SK-N-MC (cell line): ENCODE measurements around the gene ANO10.
"Not testable (repeated sequence)": the region's sequence is repeated elsewhere in the genome, so short reads cannot be mapped to it uniquely, and the experiment has no call there.

ENCODE experiments used
- DNase-seq: peaks from one replicate; pipeline ENCODE4 v3.0.0-alpha.2; 2011; ENCODE audit warnings: low read depth, low spot score
- H3K27ac ChIP-seq: fragments of 200-600 bp; sonication (generic); 2 replicates; pipeline ENCODE4 v1.5.1; 2016; ENCODE audit warnings: mixed run types
- H3K36me3 ChIP-seq: fragments of 200-600 bp; sonication (generic); 2 replicates; pipeline ENCODE4 v1.6.1; 2017; ENCODE audit warnings: antibody characterized with exemption, low read length, mixed read lengths; ENCODE audit not compliant: insufficient read depth
- H3K4me3 ChIP-seq: fragments of 200-600 bp; sonication (generic); 2 replicates; pipeline ENCODE4 v1.5.1; 2016
- H3K9ac ChIP-seq: fragments of 200-600 bp; sonication (generic); 2 replicates; pipeline ENCODE4 v1.8.0; 2017; ENCODE audit warnings: mixed run types, mixed read lengths; ENCODE audit not compliant: insufficient read length
- H3K9me3 ChIP-seq: fragments of 200-600 bp; sonication (generic); 2 replicates; pipeline ENCODE4 v1.6.1; 2017; ENCODE audit warnings: low read depth, mild to moderate bottlenecking, antibody characterized with exemption, low read length, moderate library complexity, mixed read lengths
- EZH2 ChIP-seq: fragments of 200-600 bp; sonication (generic); IDR thresholded peaks from one replicate; pipeline ENCODE4 v1.6.1; 2017; ENCODE audit warnings: antibody characterized with exemption
- FOXP2 ChIP-seq: optimal IDR thresholded peaks from 2 replicates; pipeline ENCODE3; 2011; ENCODE audit warnings: mild to moderate bottlenecking, moderate library complexity; ENCODE audit not compliant: insufficient read depth; ENCODE audit errors: extremely low read length, control extremely low read depth
- POLR2AphosphoS5 ChIP-seq: IDR thresholded peaks from 2 replicates; pipeline ENCODE4 v1.6.1; 2012; ENCODE audit warnings: mild to moderate bottlenecking, low read depth, low read length, borderline replicate concordance

ANO10 gene

DNA sequence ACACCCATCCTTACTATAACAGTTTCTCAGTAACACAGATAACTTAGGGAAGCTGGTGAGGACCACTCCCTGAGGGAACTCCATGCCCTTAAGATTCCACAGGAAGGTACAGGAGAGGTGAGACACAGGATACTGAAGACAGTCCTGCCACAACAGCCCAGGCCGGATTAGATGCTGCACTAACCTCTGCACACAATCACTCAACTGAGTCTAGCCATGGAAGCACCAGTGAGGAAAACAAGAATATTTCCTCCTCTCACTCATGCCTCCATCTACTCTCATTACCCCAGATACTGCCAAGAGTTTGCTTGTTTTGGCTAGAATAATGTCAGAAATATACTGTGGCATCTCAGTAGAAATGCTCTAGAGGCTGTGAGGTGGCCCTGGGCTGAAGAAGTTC is 3.7 kb downstream of the ANO10 start:
- Histone ChIP-seq H3K36me3 (no peaks in the 10 kb centered on the region), H3K27ac (no peak overlapping the region), H3K4me3 (no peak overlapping the region), H3K9ac (no peak overlapping the region), H3K9me3 (no peaks in the 10 kb centered on the region)
- DNase-seq: no peak
- TF ChIP-seq POLR2AphosphoS5: no peak
- TF ChIP-seq FOXP2: no peak
- TF ChIP-seq EZH2: no peak

DNA sequence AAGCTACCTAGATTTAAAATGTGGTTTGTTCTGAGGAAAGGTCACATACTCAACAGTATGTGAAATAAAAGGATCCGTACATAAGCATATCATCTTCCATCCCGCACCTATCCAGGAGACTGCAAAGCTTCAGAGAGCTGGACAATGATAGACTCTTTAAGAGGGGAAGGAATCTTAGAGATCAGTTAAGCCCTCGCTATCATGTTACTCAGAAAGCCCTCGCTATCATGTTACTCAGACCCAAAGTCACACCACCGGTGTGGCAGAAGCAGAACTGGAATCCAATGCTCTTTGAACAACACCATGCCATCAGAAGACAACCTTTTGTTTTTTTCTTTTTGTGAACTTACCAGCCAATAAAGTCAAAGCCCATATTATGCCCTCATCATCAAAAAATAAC is 5.8 kb downstream of the ANO10 start:
- no peaks in the 10 kb centered on the region for H3K9me3 ChIP-seq
- DNase-seq: no peak
- no peaks in the 10 kb centered on the region for H3K36me3 ChIP-seq
- no peak overlapping the region for H3K27ac ChIP-seq
- TF ChIP-seq POLR2AphosphoS5 (no peak), FOXP2 (no peak), EZH2 (no peak)
- no peak overlapping the region for H3K4me3 ChIP-seq
- no peak overlapping the region for H3K9ac ChIP-seq

DNA sequence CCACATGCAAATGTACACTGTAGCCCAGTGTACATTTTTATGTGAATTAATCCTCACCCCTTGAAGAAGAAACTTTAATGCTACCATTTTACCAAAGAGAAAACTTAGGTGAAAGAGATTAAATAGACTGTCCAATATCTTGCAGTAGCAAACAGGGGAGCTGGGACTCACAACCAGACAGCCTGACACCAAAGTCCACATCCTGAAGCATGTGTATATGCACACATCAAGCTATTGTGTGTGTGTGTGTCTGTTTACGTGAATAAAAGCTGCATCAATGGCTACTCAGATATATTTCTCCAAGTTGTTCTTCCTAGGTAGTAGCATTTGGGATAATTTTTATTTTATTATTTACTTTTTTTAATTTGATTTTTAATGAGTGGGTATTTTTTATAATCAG is 6.7 kb downstream of the ANO10 start:
- H3K9ac ChIP-seq: no peak overlapping the region
- DNase-seq: no peak
- no peaks in the 10 kb centered on the region for H3K9me3 ChIP-seq
- no peak for TF ChIP-seq POLR2AphosphoS5
- no peak overlapping the region for H3K4me3 ChIP-seq
- no peaks in the 10 kb centered on the region for H3K36me3 ChIP-seq
- no peak overlapping the region for H3K27ac ChIP-seq

DNA sequence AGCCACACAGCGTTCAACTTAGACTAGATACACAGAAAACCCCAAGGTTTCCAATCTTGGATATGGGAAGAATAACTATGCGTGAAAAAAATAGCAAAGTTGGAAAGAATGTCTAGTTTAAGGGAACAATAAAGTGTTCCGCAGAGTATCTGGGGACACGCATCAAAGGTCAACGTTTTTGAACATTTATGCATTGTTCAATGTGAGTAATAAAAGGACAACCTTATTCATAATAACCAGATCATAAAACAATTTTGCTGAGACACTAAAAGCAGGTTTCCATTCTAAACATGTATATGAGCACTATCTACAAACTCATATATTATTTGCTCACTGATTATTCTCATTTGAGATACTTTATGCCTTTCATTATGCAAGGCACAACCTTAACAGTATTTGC is 7.8 kb downstream of the ANO10 start:
- TF ChIP-seq POLR2AphosphoS5 (no peak), EZH2 (no peak), FOXP2 (no peak)
- H3K27ac ChIP-seq: no peak overlapping the region
- no peak for DNase-seq

DNA sequence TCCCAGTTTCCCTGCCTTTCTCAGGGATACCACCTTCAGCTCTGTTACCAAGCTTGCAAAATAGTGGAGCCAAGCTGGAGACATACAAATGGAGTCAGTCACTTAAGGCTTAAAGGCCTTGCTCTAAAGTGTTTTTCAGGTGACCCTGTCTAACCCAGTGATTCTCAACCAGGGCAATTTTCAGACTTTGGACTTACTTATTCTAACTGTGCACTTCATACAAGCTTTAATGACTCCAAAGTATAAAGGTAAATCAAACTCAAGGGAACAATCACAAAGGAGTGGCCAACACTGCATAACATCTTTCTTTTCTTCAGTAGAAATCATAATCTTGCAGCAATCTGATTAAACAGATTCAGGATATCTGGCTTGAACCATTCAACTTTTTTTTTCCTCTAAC is 9.4 kb downstream of the ANO10 start:
- H3K27ac ChIP-seq: no peak overlapping the region
- no peak for DNase-seq
- no peaks in the 10 kb centered on the region for H3K36me3 ChIP-seq
- no peak overlapping the region for H3K4me3 ChIP-seq
- no peaks in the 10 kb centered on the region for H3K9me3 ChIP-seq
- TF ChIP-seq POLR2AphosphoS5 (no peak), FOXP2 (no peak), EZH2 (no peak)
- H3K9ac ChIP-seq: no peak overlapping the region

More for the DNA sequence above, 7.8 kb downstream of the ANO10 start:
- Histone ChIP-seq H3K9ac (no peak overlapping the region), H3K4me3 (no peak overlapping the region), H3K9me3 (no peaks in the 10 kb centered on the region), H3K36me3 (no peaks in the 10 kb centered on the region)

DNA sequence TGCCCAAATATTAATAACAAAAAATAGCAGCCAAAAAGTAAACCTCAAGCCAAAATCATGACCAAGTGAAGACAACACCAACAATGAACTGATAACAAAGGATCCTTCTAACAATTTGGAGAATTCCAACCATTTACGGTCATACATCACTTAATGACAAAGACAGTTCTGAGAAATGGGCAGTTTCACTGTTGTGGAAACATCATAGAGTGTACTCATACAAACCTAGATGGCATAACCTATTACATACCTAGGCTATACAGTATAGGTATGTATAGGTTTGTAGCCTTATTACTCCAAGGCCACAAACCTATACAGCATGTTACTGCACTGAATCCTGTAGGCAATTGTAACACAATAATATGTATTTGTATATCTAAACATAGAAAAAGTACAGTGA is 12.4 kb downstream of the ANO10 start:
- H3K36me3 ChIP-seq: no peaks in the 10 kb centered on the region
- H3K27ac ChIP-seq: no peak overlapping the region
- no peak for TF ChIP-seq FOXP2
- no peaks in the 10 kb centered on the region for H3K9me3 ChIP-seq
- DNase-seq: no peak
- H3K4me3 ChIP-seq: no peak overlapping the region
- no peak overlapping the region for H3K9ac ChIP-seq

DNA sequence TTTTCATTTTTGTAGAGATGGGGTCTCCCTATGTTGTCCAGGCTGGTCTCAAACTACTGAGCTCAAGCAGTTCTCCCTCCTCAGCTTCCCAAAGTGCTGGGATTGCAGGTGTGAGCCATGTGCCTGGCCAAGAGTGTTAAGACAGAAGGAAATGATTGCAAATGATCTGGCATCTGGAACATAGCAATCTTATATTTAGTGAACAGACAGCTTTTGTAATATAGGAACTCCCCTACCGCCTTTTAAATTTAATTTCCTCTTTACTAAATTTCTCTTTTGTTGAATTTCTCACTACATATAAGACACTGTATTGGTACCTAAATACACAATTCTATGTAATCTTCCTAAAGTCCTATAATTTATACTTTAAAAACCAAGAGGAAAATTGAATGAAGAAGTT is 13.1 kb downstream of the ANO10 start:
- TF ChIP-seq EZH2: no peak
- no peak for TF ChIP-seq FOXP2
- TF ChIP-seq POLR2AphosphoS5: no peak
- no peak for DNase-seq
- Histone ChIP-seq H3K27ac (no peak overlapping the region), H3K36me3 (no peaks in the 10 kb centered on the region), H3K9ac (no peak overlapping the region), H3K4me3 (no peak overlapping the region), H3K9me3 (no peaks in the 10 kb centered on the region)

DNA sequence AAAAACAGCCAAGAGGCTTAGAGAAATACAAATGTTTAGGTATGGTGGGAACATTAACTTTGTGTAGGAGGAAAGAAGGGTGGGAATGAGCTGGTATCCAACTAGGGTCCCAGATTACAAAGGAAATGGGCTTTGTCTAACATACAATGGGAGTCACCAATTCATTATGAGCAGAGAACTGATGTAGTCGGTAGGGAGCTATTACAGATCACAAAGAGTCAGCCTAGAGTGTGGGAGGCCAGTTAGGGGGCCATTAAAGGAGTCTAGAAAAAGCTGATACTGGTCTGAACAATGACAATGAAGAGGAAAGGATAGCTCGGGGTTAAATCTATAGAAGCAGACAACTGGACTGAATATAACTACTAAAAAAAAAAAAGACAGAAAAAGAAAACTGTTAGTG is 15.5 kb downstream of the ANO10 start:
- Histone ChIP-seq H3K27ac (no peak overlapping the region), H3K9ac (no peak overlapping the region), H3K9me3 (no peaks in the 10 kb centered on the region), H3K36me3 (no peaks in the 10 kb centered on the region), H3K4me3 (no peak overlapping the region)
- no peak for TF ChIP-seq FOXP2
- TF ChIP-seq POLR2AphosphoS5: no peak
- TF ChIP-seq EZH2: no peak
- DNase-seq: no peak

DNA sequence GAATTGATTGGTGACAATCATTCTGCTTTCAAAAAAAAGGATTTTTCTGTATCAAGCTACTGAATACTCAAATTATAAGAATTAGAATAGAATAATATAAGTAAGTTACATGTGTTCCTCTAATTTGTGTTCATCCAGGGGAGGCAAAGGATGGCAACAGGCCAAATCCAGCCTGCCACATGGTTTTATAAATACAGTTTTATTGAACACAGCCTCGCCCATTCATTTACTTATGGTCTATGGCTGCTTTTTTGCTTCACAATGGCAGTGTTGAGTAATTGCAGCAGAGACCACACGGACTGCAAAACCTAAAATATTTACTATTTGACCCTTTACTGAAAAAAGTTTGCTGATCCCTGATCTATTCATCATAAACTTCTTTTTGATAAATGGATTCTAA is 21.9 kb downstream of the ANO10 start:
- DNase-seq, H3K27ac ChIP-seq, H3K4me3 ChIP-seq, H3K36me3 ChIP-seq, H3K9ac ChIP-seq, H3K9me3 ChIP-seq: not testable (repeated sequence)

DNA sequence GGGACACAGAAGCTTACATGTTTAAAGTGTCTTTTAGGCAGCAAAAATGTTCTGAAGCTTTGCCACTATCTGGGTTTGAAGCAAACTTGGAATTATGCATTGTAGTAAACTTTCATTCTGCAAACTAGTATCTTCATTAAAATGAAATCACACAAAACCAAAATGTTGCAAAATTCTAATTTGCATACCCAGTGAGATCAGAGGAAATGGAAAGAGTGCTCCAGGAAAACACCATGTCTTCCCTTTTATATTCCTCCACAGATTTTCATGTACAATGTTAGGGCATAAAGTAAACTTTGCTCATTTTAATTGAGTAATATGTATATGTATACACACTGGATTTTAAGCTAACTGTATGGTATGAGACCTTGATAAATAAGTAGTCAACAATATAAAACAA is 23.9 kb downstream of the ANO10 start:
- Histone ChIP-seq H3K4me3 (no peak overlapping the region), H3K27ac (no peak overlapping the region), H3K36me3 (no peaks in the 10 kb centered on the region), H3K9me3 (no peaks in the 10 kb centered on the region), H3K9ac (no peak overlapping the region)
- no peak for DNase-seq
- TF ChIP-seq FOXP2 (no peak), EZH2 (no peak), POLR2AphosphoS5 (no peak)

DNA sequence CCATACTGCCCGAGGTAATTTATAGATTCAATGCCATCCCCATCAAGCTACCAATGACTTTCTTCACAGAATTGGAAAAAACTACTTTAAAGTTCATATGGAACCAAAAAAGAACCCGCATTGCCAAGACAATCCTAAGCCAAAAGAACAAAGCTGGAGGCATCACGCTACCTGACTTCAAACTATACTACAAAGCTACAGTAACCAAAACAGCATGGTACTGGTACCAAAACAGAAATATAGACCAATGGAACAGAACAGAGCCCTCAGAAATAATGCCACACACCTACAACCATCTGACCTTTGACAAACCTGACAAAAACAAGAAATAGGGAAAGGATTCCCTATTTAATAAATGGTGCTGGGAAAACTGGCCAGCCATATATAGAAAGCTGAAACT is 25.6 kb downstream of the ANO10 start:
- not testable (repeated sequence) for DNase-seq, H3K36me3 ChIP-seq, H3K9me3 ChIP-seq, H3K9ac ChIP-seq, H3K4me3 ChIP-seq, H3K27ac ChIP-seq

DNA sequence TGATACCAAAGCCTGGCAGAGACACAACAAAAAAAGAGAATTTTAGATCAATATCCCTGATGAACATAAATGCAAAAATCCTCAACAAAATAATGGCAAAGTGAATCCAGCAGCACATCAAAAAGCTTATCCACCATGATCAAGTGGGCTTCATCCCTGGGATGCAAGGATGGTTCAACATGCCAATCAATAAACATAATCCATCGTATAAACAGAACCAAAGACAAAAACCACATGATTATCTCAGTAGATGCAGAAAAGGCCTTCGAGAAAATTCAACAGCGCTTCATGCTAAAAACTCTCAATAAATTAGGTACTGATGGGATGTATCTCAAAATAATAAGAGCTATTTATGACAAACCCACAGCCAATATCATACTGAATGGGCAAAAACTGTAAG is 26.5 kb downstream of the ANO10 start:
- H3K9me3 ChIP-seq, DNase-seq, H3K9ac ChIP-seq, H3K27ac ChIP-seq, H3K36me3 ChIP-seq, H3K4me3 ChIP-seq: not testable (repeated sequence)

DNA sequence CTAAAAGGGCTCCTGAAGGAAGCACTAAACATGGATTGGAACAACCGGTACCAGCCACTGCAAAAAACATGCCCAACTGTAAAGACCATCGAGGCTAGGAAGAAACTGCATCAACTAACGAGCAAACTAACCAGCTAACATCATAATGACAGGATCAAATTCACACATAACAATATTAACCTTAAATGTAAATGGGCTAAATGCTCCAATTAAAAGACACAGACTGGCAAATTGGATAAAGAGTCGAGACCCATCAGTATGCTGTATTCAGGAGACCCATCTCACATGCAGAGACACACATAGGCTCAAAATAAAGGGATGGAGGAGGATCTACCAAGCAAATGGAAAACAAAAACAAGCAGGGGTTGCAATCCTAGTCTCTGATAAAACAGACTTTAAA is 28.2 kb downstream of the ANO10 start:
- not testable (repeated sequence) for H3K36me3 ChIP-seq, H3K9me3 ChIP-seq, H3K27ac ChIP-seq, H3K4me3 ChIP-seq, DNase-seq, H3K9ac ChIP-seq

DNA sequence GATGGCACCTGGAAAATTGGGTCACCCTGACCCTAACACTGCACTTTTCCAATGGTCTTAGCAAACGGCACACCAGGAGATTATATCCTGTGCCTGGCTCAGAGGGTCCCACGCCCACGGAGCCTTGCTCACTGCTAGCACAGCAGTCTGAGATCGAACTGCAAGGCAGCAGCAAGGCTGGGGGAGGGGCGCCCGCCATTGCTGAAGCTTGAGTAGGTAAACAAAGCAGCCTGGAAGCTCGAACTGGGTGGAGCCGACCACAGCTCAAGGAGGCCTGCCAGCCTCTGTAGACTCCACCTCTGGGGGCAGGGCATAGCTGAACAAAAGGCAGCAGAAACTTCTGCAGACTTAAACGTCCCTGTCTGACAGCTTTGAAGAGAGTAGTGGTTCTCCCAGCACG is 29.9 kb downstream of the ANO10 start:
- H3K9me3 ChIP-seq, DNase-seq, H3K27ac ChIP-seq, H3K36me3 ChIP-seq, H3K9ac ChIP-seq, H3K4me3 ChIP-seq: not testable (repeated sequence)
